IMR-90 (cell line): ENCODE measurements around the gene PAXX.

Experiments
- BHLHE40 ChIP-seq: fragments of 150-350 bp; IDR thresholded peaks from 2 replicates; pipeline ENCODE4 v1.6.1; 2016; ENCODE audit warnings: mild to moderate bottlenecking, low read depth, low read length
- CEBPB ChIP-seq: IDR thresholded peaks from 2 replicates; pipeline ENCODE4 v1.6.1; 2012; ENCODE audit warnings: low read depth, low read length, improper control_type of control experiment
- MAFK ChIP-seq: IDR thresholded peaks from 2 replicates; pipeline ENCODE4 v1.6.1; 2012; ENCODE audit warnings: low read depth, low read length, improper control_type of control experiment
- MAZ ChIP-seq: IDR thresholded peaks from 2 replicates; pipeline ENCODE4 v1.6.1; 2012; ENCODE audit warnings: low read depth, mild to moderate bottlenecking, low read length, improper control_type of control experiment, moderate library complexity, borderline replicate concordance
- MXI1 ChIP-seq: IDR thresholded peaks from 2 replicates; pipeline ENCODE4 v1.6.1; 2012; ENCODE audit warnings: low read depth, mild to moderate bottlenecking, low read length, moderate library complexity, borderline replicate concordance
- NFE2L2 ChIP-seq: fragments of 150-350 bp; IDR thresholded peaks from 2 replicates; pipeline ENCODE4 v1.6.1; 2016; ENCODE audit warnings: low read depth, mild to moderate bottlenecking, low read length
- POLR2A ChIP-seq: IDR thresholded peaks from 2 replicates; pipeline ENCODE4 v1.6.1; 2012; ENCODE audit warnings: mild to moderate bottlenecking, low read depth, low read length
- RAD21 ChIP-seq: IDR thresholded peaks from 2 replicates; pipeline ENCODE4 v1.6.1; 2012; ENCODE audit warnings: low read length, improper control_type of control experiment
- RCOR1 ChIP-seq: IDR thresholded peaks from 2 replicates; pipeline ENCODE4 v1.6.1; 2012; ENCODE audit warnings: mild to moderate bottlenecking, low read length, improper control_type of control experiment; ENCODE audit not compliant: insufficient replicate concordance
- TF ChIP-seq, protein P1 (sequence below): conservative IDR thresholded peaks from 2 replicates; pipeline ENCODE4 v1.5.1; 2012; ENCODE audit warnings: mild to moderate bottlenecking, low read depth, low read length, improper control_type of control experiment
- TF ChIP-seq, protein P2 (sequence below): fragments of 150-350 bp; IDR thresholded peaks from 2 replicates; pipeline ENCODE4 v1.6.1; 2017; ENCODE audit warnings: mild to moderate bottlenecking, antibody characterized with exemption, low read length, low read depth

DNA sequence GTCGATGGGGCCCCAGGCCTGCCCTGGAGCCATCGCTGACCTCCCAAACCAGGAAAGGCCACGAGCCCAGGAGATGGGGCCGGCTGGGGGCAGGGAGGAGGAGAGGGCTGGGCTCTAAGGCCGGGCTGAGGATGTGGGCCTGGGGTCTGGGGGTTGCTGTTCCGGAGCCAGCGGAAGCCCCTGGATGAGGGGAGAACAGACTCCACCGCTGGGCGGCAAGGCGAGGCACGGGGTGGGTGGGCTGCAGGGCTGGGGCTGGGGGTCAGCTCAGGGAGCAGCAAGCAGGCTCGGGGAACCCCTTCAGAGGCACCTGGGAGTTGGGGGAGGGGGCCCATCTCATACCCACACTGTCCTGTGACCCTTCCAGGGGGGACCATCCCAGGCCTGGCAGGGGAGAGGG, 28.5 kb upstream of the PAXX start:
- TF ChIP-seq POLR2A (no peak), RAD21 (no peak), MXI1 (no peak), BHLHE40 (no peak), MAZ (no peak), RCOR1 (no peak), CEBPB (no peak), NFE2L2 (no peak), MAFK (no peak)
- TF ChIP-seq, protein P1, sequence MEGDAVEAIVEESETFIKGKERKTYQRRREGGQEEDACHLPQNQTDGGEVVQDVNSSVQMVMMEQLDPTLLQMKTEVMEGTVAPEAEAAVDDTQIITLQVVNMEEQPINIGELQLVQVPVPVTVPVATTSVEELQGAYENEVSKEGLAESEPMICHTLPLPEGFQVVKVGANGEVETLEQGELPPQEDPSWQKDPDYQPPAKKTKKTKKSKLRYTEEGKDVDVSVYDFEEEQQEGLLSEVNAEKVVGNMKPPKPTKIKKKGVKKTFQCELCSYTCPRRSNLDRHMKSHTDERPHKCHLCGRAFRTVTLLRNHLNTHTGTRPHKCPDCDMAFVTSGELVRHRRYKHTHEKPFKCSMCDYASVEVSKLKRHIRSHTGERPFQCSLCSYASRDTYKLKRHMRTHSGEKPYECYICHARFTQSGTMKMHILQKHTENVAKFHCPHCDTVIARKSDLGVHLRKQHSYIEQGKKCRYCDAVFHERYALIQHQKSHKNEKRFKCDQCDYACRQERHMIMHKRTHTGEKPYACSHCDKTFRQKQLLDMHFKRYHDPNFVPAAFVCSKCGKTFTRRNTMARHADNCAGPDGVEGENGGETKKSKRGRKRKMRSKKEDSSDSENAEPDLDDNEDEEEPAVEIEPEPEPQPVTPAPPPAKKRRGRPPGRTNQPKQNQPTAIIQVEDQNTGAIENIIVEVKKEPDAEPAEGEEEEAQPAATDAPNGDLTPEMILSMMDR: no peak
- TF ChIP-seq, protein P2, sequence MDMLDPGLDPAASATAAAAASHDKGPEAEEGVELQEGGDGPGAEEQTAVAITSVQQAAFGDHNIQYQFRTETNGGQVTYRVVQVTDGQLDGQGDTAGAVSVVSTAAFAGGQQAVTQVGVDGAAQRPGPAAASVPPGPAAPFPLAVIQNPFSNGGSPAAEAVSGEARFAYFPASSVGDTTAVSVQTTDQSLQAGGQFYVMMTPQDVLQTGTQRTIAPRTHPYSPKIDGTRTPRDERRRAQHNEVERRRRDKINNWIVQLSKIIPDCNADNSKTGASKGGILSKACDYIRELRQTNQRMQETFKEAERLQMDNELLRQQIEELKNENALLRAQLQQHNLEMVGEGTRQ: no peak
